Dendritic cell treated with granulocyte-macrophage colony-stimulating factor and Interleukin-4, amounts not matched to agents 40 ng/mL and 50 ng/mL, for 4 days (primary cell): Measurements from ENCODE around the gene KDM2A.

Experiments used
- H3K27ac Mint-ChIP-seq: one replicate; pipeline ENCODE4 v1.8.0; 2022; ENCODE audit warnings: mild to moderate bottlenecking, mixed read lengths
- H3K27me3 Mint-ChIP-seq: one replicate; pipeline ENCODE4 v1.8.0; 2022; ENCODE audit warnings: mild to moderate bottlenecking, mixed read lengths
- H3K36me3 Mint-ChIP-seq: one replicate; pipeline ENCODE4 v1.8.0; 2022; ENCODE audit warnings: low read depth, mixed read lengths
- H3K4me1 Mint-ChIP-seq: one replicate; pipeline ENCODE4 v1.8.0; 2022; ENCODE audit warnings: low read depth, mixed read lengths
- H3K4me3 Mint-ChIP-seq: one replicate; pipeline ENCODE4 v1.8.0; 2022; ENCODE audit warnings: mild to moderate bottlenecking, moderate library complexity, mixed read lengths
- H3K9me3 Mint-ChIP-seq: one replicate; pipeline ENCODE4 v1.8.0; 2022; ENCODE audit warnings: mixed read lengths
- intact Hi-C: fragments of 100-400 bp; cut with micrococcal nuclease; formaldehyde crosslinking; loops from one replicate; pipeline ENCODE4 v1.15.0; 2022

The KDM2A gene

GRCh38 chr11:67303835-67304411 lies 184.9 kb downstream of the KDM2A start:
- intact Hi-C loops: loop anchor here (1.0 kb wide), 1 partner anchor 15 kb away; the partner anchor contains the start of gene ANKRD13D
- Mint-ChIP-seq H3K4me1 (peaks cover 60% of the 10 kb centered on the region), H3K4me3 (peak overlapping the region; percentile 78), H3K36me3 (peaks cover 84% of the 10 kb centered on the region), H3K27me3 (no peaks in the 10 kb centered on the region), H3K27ac (peak overlapping the region; percentile 83), H3K9me3 (no peaks in the 10 kb centered on the region)

GRCh38 chr11:67304511-67305113 lies 185.5 kb downstream of the KDM2A start:
- Mint-ChIP-seq H3K36me3 (peaks cover 84% of the 10 kb centered on the region), H3K4me3 (peak overlapping the region; percentile 78), H3K9me3 (no peaks in the 10 kb centered on the region), H3K27me3 (no peaks in the 10 kb centered on the region), H3K4me1 (peaks cover 53% of the 10 kb centered on the region), H3K27ac (peak overlapping the region; percentile 83)
- intact Hi-C loops: no loop called here

GRCh38 chr11:67306769-67307544 lies 187.9 kb downstream of the KDM2A start:
- Mint-ChIP-seq H3K9me3 (no peaks in the 10 kb centered on the region), H3K4me3 (no peak overlapping the region), H3K36me3 (peaks cover 84% of the 10 kb centered on the region), H3K4me1 (peaks cover 41% of the 10 kb centered on the region), H3K27ac (peak overlapping the region; percentile 30), H3K27me3 (no peaks in the 10 kb centered on the region)
- intact Hi-C loops: no loop called here

GRCh38 chr11:67307545-67308001 lies 188.5 kb downstream of the KDM2A start:
- Mint-ChIP-seq H3K27me3 (no peaks in the 10 kb centered on the region), H3K9me3 (no peaks in the 10 kb centered on the region), H3K36me3 (peaks cover 79% of the 10 kb centered on the region), H3K4me1 (peaks cover 41% of the 10 kb centered on the region), H3K4me3 (no peak overlapping the region), H3K27ac (peak overlapping the region; percentile 30)
- intact Hi-C loops: no loop called here
